ENCODE data around the gene SERINC1. TPM values are rescaled to one million over a fixed set of nuclear protein-coding genes. Genes with fewer than 3 reads are reported as not detected.

SERINC1 gene
- total RNA-seq, 4 donors from 2014 or later: 52.2 to 137 (median 78.6) TPM

DNA sequence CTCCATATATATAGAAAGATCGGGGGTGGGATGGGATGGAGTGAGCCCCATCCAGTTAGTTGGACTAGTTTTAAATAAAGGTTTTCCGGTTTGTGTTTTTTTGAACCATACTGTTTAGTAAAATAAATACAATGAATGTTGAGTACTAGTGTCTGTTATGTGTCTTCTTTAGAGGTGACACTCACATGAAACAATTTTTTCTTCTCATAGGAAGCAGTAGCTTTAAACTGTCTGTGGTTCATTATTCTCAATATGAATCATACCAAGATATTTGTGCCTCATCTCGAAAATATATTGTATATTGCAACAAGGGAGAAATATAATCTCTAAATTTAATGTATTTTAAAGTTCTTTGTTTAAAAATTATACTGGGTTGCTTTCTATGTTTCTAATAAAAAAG is 38.8 kb downstream of the SERINC1 start:
- TF ChIP-seq, protein P1, sequence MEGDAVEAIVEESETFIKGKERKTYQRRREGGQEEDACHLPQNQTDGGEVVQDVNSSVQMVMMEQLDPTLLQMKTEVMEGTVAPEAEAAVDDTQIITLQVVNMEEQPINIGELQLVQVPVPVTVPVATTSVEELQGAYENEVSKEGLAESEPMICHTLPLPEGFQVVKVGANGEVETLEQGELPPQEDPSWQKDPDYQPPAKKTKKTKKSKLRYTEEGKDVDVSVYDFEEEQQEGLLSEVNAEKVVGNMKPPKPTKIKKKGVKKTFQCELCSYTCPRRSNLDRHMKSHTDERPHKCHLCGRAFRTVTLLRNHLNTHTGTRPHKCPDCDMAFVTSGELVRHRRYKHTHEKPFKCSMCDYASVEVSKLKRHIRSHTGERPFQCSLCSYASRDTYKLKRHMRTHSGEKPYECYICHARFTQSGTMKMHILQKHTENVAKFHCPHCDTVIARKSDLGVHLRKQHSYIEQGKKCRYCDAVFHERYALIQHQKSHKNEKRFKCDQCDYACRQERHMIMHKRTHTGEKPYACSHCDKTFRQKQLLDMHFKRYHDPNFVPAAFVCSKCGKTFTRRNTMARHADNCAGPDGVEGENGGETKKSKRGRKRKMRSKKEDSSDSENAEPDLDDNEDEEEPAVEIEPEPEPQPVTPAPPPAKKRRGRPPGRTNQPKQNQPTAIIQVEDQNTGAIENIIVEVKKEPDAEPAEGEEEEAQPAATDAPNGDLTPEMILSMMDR (IDR thresholded peaks at IDR 0.05): no peak
- TF ChIP-seq POLR2A (IDR thresholded peaks at IDR 0.05): no peak
- no peaks in the 10 kb centered on the region for H3K27me3 ChIP-seq
- peaks cover 0 to 86% (median 0%) of the 10 kb centered on the region in 3 donors for H3K36me3 ChIP-seq
- no peak overlapping the region for H3K4me3 ChIP-seq
- DNase-seq: no peak
- 81 to 85% methylated on average over 3 of the region's 3 CpGs for WGBS, 2 donors
- no peaks in the 10 kb centered on the region for H3K9me3 ChIP-seq
- H3K4me1 ChIP-seq: no peaks in the 10 kb centered on the region
- no peak overlapping the region for H3K27ac ChIP-seq
- intact Hi-C loops (cut with DNase I): no loop called here

DNA sequence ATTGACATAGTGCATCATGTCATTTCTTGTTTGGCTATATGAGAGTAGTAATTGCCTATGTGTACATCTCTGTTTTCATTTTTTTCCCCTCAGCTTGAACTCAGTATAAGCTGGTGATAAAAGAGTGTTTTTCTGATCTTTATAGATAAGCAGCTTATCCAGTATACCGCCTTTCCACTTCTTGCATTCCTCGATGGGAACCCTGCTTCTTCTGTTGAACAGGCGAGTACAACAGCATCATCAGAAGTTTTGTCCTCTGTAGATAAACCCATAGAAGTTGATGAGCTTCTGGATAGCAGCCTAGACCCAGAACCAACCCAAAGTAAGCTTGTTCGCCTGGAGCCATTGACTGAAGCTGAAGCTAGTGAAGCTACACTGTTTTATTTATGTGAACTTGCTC is 39.8 kb downstream of the SERINC1 start:
- peaks cover 0 to 86% (median 0%) of the 10 kb centered on the region in 3 donors for H3K36me3 ChIP-seq

DNA sequence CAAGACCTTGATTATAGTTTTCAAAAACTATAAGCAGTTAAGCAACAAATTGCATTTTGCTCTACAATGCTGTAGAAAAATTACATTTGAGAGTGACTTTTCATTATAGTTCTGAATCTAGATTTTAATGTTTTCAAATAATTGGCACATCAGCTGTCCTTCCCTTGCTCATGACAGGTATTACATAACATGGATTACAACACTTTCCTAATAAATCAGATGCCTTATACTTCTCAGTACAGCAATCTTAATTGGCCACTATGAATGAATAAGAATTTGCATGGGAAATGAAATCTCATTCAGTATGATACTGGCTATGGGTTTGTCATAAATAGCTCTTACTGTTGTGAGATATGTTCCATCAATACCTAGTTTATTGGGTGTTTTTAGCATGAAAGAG is 42.3 kb downstream of the SERINC1 start:
- H3K9me3 ChIP-seq: no peaks in the 10 kb centered on the region
- peaks cover 0 to 93% (median 0%) of the 10 kb centered on the region in 3 donors for H3K36me3 ChIP-seq
- TF ChIP-seq POLR2A (IDR thresholded peaks at IDR 0.05): no peak
- TF ChIP-seq, protein P1 (IDR thresholded peaks at IDR 0.05): no peak
- H3K4me1 ChIP-seq: no peaks in the 10 kb centered on the region
- H3K27ac ChIP-seq: no peak overlapping the region
- DNase-seq: no peak
- intact Hi-C loops (cut with DNase I): no loop called here
- no peak overlapping the region for H3K4me3 ChIP-seq
- H3K27me3 ChIP-seq: no peaks in the 10 kb centered on the region

More for the DNA sequence above, 39.8 kb downstream of the SERINC1 start:
- 96 to 99% methylated on average over 4 of the region's 4 CpGs for WGBS, 2 donors
- TF ChIP-seq, protein P1 (IDR thresholded peaks at IDR 0.05): no peak
- no peak for TF ChIP-seq POLR2A (IDR thresholded peaks at IDR 0.05)
- Histone ChIP-seq H3K27ac (no peak overlapping the region), H3K4me3 (no peak overlapping the region), H3K27me3 (no peaks in the 10 kb centered on the region), H3K4me1 (no peaks in the 10 kb centered on the region), H3K9me3 (no peaks in the 10 kb centered on the region)
- intact Hi-C loops (cut with DNase I): no loop called here
- no peak for DNase-seq

DNA sequence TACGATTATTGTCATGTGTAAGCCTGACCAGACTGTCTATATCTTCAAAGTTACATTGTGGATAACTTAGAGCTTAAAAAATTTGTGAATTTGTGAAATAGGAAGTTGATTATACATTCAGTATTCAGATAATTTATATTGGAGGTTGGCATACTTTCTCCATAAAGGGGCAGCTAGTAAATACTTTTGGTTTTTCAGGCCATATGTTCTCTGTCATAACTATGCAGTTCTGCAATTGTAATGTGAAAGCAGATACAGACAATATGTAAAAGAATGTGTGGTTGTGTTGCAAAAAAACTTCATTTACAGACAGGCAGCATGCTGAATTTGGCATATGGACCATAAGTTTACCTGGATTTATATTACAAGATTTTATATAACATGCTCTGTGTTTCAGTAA is 42.8 kb downstream of the SERINC1 start:
- no peaks in the 10 kb centered on the region for H3K4me1 ChIP-seq
- no peaks in the 10 kb centered on the region for H3K9me3 ChIP-seq
- H3K27ac ChIP-seq: no peak overlapping the region
- TF ChIP-seq POLR2A (IDR thresholded peaks at IDR 0.05): no peak
- TF ChIP-seq, protein P1 (IDR thresholded peaks at IDR 0.05): no peak
- H3K36me3 ChIP-seq: peaks cover 0 to 93% (median 0%) of the 10 kb centered on the region in 3 donors
- DNase-seq: no peak
- intact Hi-C loops (cut with DNase I): no loop called here
- H3K27me3 ChIP-seq: no peaks in the 10 kb centered on the region
- no peak overlapping the region for H3K4me3 ChIP-seq
- 88 to 100% methylated on average over 1 of the region's 1 CpG for WGBS, 2 donors

DNA sequence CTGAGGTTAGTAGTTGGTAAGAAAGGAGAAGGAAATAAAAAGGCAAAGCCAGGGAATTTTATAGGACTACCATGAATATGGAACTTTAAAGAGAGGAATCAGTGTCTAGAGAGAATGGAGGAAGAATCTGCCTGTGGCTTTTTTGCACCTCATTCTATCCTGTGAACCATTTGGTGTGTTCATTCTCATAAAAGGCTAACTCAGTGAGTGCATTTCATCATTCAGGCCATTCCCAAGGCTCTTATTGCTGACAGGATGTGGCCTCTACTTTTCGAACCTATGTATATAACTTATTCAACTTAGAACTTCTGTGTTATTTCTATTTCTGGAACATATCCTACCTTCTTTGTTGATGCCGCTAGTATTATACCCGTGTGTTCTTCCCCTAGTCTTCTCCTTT is 45.0 kb downstream of the SERINC1 start:
- 93 to 95% methylated on average over 3 of the region's 3 CpGs for WGBS, 2 donors

More for the DNA sequence above, 45.0 kb downstream of the SERINC1 start:
- no peak for DNase-seq
- no peaks in the 10 kb centered on the region for H3K27me3 ChIP-seq
- TF ChIP-seq, protein P1 (IDR thresholded peaks at IDR 0.05): no peak
- no peak for TF ChIP-seq POLR2A (IDR thresholded peaks at IDR 0.05)
- intact Hi-C loops (cut with DNase I): no loop called here
- H3K4me1 ChIP-seq: no peaks in the 10 kb centered on the region
- no peak overlapping the region for H3K27ac ChIP-seq
- H3K9me3 ChIP-seq: no peaks in the 10 kb centered on the region
- H3K4me3 ChIP-seq: no peak overlapping the region
- H3K36me3 ChIP-seq: peaks cover 0 to 94% (median 0%) of the 10 kb centered on the region in 3 donors

Data from esophagus squamous epithelium (tissue), 5 donors.